ENCODE results near the gene CDK5R2. TPM values are rescaled to one million over a fixed set of nuclear protein-coding genes. Genes with fewer than 3 reads are reported as not detected.

CDK5R2 gene
- total RNA-seq, 1 donor from 2014 or later, result 5.1 TPM

DNA sequence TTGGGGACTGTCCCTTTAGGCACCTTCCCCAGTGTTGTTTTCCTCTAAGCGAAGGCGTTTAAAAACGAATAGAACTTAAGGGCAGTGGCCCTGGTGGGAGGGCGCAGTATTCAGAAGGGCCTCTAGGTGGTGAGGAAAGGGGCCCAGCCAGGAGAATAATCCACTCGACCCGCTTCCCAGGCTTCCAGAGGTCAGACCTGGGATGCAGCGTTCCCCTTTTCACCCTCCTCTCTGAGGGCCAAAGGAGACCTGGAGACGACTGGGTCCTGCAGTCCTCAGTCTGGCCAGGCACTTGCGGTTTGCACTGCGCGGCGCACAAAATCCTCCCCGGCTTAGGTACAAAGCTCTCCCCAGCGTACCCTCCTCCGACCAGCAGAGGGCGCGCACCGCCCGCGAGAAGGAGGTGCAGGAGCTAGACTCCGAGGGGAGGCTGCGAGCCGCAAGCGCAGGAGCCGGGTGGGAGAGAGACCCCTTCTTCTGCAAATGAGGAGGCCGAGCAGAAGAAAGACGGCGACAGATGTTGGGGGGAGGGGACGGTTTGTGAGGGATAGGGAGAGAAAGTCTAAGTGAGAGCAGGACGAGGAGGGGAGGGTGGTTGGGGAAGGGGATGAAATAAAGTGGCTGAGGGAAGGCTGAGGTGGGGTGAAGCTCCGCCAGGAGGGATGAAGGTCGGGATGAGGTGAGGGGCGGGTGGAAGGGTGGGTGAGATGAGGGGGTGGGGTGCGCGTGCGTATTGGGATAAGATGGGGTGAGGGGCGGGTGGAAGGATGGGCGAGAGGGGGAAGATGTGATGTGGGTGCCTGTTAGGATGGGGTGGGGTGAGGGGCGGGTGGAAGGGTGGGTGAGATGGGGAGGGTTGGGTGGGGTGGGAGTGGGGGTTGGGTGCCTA is 20.6 kb downstream of the CDK5R2 start:
- Mint-ChIP-seq H3K27me3 (peaks cover 88% of the 10 kb centered on the region), H3K4me1 (ENCODE audit: low read depth) (peaks cover 8% of the 10 kb centered on the region), H3K36me3 (ENCODE audit: insufficient read depth) (no peaks in the 10 kb centered on the region), H3K9me3 (ENCODE audit: low read depth) (no peaks in the 10 kb centered on the region), H3K27ac (no peak overlapping the region), H3K4me3 (ENCODE audit: low read depth) (no peak overlapping the region)
- DNase-seq (ENCODE audit: low spot score, unreplicated experiment), result peak; percentile 87
- TF ChIP-seq CTCF (IDR thresholded peaks at IDR 0.05; ENCODE audit: unreplicated experiment), result peak; percentile 96

DNA sequence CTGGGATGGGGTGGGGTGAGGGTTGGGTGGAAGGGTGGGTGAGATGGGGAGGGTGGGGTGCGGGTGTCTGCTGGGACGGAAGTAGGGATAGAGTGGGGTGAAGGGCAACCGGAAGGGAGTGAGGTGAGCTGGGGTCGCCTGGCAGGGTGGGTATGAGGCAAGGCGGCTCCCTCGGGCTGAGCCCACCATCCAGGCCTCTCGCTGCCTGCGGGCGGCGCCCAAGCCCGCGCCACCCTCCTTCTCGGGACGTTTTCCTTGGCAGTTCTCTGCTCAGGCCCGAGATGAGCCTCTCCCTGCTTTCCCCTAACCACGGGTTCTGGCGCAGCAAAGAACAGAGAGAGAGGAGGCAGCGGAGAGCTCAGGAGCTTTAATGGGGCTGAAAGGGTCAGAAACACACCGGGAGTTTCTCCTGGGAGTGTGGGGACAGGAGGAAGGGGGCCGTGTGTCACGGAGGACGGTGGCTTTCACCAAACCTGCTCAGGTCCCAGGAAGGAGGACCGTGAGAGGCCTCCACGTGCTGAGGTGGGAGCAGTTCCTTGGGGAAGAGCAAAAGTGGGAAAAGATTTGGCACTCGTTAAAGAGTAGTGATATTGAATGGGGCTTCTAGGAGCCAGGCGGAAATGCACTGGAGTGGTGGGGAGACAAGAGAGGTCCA is 21.4 kb downstream of the CDK5R2 start:
- Mint-ChIP-seq H3K9me3 (ENCODE audit: low read depth) (no peaks in the 10 kb centered on the region), H3K36me3 (ENCODE audit: insufficient read depth) (no peaks in the 10 kb centered on the region), H3K4me1 (ENCODE audit: low read depth) (peaks cover 8% of the 10 kb centered on the region), H3K27ac (no peak overlapping the region), H3K27me3 (peaks cover 85% of the 10 kb centered on the region), H3K4me3 (ENCODE audit: low read depth) (peak overlapping the region; percentile 49)
- peak; percentile 16 for TF ChIP-seq CTCF (IDR thresholded peaks at IDR 0.05; ENCODE audit: unreplicated experiment)
- DNase-seq (ENCODE audit: low spot score, unreplicated experiment), result no peak

- Mint-ChIP-seq H3K4me3 (ENCODE audit: low read depth) (peak overlapping the region; percentile 49), H3K4me1 (ENCODE audit: low read depth) (peaks cover 8% of the 10 kb centered on the region), H3K36me3 (ENCODE audit: insufficient read depth) (no peaks in the 10 kb centered on the region), H3K27me3 (peaks cover 85% of the 10 kb centered on the region), H3K9me3 (ENCODE audit: low read depth) (no peaks in the 10 kb centered on the region), H3K27ac (no peak overlapping the region)
- DNase-seq (ENCODE audit: low spot score, unreplicated experiment), result no peak
- TF ChIP-seq CTCF (IDR thresholded peaks at IDR 0.05; ENCODE audit: unreplicated experiment), result peak; percentile 16
Observed at GRCh38 chr2:218981390-218981880, 22.0 kb downstream of the CDK5R2 start.

DNA sequence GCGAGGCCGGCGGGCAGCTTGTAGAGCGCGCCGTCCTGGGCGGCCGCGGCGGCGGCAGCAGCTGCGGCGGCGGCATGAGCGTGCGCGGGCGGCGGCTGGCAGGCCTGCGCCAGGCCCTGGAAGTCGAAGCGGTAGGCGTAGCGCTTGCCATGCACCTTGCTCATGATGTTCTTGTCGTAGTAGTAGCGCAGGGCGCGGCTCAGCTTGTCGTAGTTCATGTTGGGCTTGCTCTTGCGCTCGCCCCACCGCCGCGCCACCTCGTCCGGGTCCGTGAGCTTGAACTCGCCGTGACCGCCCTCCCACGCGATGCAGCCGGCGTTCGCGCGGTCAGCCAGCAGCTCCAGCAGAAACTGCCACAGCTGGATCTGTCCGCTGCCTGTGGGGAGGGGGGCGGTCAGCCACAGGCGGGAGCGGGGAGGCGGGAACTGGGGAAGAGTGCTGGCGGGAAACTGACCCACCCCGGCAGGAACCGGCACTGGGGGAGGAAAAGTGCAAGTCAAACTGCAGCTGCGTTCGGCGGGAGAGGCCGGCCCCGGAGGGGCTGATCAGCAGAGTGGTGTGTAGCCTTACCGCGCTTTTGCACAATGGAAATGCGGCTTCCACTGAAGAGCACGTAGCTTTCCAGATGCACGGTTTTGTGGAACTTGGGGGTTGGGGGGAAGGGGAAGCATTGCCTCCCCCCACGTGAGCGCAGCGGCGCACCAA is 22.6 kb downstream of the CDK5R2 start:
- Mint-ChIP-seq H3K27me3 (peaks cover 85% of the 10 kb centered on the region), H3K4me1 (ENCODE audit: low read depth) (peaks cover 8% of the 10 kb centered on the region)

More for the DNA sequence above, 22.6 kb downstream of the CDK5R2 start:
- TF ChIP-seq CTCF (IDR thresholded peaks at IDR 0.05; ENCODE audit: unreplicated experiment), result no peak
- Mint-ChIP-seq H3K36me3 (ENCODE audit: insufficient read depth) (no peaks in the 10 kb centered on the region), H3K27ac (no peak overlapping the region), H3K9me3 (ENCODE audit: low read depth) (no peaks in the 10 kb centered on the region), H3K4me3 (ENCODE audit: low read depth) (peak overlapping the region; percentile 37)
- DNase-seq (ENCODE audit: low spot score, unreplicated experiment), result no peak
